Omental fat pad (tissue), 4 donors: ENCODE results near the gene CLTC. TPM values are rescaled to one million over a fixed set of nuclear protein-coding genes. Genes with fewer than 3 reads are reported as not detected.

Source experiments
- ATAC-seq: fragments of 150-250 bp; one replicate; pipeline ENCODE4 v1.9.1; 2016; ENCODE audit warnings: mild to moderate bottlenecking, moderate library complexity; ENCODE audit not compliant: low FRiP score
- DNase-seq: peaks from one replicate; pipeline ENCODE4 v3.0.0-alpha.2; 2019; ENCODE audit warnings: low spot score
- total RNA-seq, 4 donors: library from RNA; depleted of rRNA; stranded (reverse); fragments of >200 nt; gene quantifications; one replicate each; pipeline ENCODE4 v1.1.0, GENCODE V29; 2016
- TF ChIP-seq, protein P1 (sequence below), 3 donors: fragments of 450-650 bp; IDR thresholded peaks; one replicate each; pipeline ENCODE4 v1.5.1; 2016 to 2017; ENCODE audit warnings: antibody characterized with exemption in 3 of 3, mild to moderate bottlenecking in 3 of 3, moderate library complexity in 2 of 3

Gene CLTC
- total RNA-seq, 4 donors from 2014 or later: 217 to 241 (median 230) TPM

DNA sequence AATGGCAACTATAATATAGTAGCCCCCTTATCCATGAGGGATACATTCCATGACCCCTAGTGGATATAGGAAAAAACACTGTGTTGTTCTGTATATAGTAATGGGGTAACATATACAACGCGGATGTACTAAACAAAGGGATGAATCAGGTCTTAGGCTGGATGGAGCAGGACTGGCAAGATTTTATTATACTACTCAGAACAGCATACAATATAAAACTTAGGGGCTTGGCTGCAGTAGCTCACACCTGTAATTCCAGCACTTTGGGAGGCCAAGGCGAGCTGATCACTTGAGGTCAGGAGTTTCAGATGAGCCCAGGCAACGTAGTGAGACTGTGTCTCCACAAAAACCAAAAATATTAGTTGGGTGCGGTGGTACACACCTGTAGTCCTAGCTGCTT, 114.5 kb downstream of the CLTC start:
- DNase-seq: no peak
- TF ChIP-seq, protein P1, sequence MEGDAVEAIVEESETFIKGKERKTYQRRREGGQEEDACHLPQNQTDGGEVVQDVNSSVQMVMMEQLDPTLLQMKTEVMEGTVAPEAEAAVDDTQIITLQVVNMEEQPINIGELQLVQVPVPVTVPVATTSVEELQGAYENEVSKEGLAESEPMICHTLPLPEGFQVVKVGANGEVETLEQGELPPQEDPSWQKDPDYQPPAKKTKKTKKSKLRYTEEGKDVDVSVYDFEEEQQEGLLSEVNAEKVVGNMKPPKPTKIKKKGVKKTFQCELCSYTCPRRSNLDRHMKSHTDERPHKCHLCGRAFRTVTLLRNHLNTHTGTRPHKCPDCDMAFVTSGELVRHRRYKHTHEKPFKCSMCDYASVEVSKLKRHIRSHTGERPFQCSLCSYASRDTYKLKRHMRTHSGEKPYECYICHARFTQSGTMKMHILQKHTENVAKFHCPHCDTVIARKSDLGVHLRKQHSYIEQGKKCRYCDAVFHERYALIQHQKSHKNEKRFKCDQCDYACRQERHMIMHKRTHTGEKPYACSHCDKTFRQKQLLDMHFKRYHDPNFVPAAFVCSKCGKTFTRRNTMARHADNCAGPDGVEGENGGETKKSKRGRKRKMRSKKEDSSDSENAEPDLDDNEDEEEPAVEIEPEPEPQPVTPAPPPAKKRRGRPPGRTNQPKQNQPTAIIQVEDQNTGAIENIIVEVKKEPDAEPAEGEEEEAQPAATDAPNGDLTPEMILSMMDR (IDR thresholded peaks at IDR 0.05): no peak
- no peak for ATAC-seq

DNA sequence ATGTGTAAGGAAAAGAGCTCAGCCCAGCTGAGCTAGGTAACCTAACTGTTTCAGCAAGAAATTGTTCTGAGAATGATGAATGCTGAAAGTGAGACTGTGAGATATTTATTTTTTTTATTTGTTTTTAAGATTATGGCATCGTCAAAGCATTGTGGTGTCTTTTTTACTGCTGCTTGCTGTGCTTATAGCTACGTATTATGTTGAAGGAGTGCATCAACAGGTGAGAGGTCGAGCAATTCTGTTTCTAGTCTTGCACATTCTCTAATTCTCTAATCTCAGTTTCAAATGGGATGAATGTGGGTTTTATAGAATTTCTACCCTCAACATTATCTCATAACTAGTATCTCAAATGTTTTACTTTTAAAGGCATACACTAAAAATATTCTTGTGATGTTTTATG, 117.6 kb downstream of the CLTC start:
- ATAC-seq: no peak
- DNase-seq: no peak
- TF ChIP-seq, protein P1 (IDR thresholded peaks at IDR 0.05): no peak

DNA sequence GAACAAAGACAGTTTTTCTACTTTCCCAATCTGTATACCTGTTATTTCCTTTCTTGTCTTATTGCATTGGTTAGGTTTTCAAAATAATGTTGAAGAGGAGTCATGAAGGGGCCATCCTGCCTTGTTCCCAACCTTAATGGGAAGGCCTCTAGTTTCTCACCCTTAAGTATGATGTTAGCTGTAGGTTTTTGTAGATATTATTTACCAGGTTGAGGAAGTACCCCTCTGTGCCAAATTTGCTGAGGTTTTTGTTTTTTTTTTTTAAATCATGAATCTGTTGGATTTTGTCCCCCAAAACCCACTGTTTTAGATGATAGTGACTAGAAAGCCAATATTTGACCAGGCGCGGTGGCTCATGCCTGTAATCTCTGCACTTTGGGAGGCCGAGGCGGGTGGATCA, 124.1 kb downstream of the CLTC start:
- ATAC-seq (no peak), DNase-seq (no peak)
- TF ChIP-seq, protein P1 (IDR thresholded peaks at IDR 0.05): no peak

DNA sequence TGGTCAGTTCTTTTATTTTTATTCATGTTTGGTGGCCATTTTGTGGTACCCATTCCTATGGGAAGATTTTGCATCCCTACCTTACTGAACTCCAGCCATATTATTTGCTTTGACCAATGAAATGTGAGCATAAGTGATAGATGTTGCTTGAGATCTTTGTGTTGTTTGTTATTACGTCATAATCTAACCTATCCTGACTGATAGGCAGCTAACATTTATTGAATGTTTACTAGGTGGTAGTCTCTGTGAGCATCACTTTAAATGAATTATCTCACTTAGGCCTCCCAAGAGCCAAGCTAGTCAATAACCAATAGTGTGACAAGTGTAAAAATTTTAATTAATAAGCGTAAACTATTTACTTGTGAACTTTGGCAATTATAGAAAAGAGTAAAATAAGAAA, 125.3 kb downstream of the CLTC start:
- DNase-seq: no peak
- TF ChIP-seq, protein P1 (IDR thresholded peaks at IDR 0.05): no peak
- no peak for ATAC-seq

Other genes with a start within 250 kb of the CLTC start
- 10 to 100 TPM; 21.6 to 51.7 (median 32.6) TPM for gene DHX40, start 54.3 kb upstream of the CLTC start, total RNA-seq
- gene PTRH2, start 87.5 kb downstream of the CLTC start, total RNA-seq: 10 to 100 TPM; 28.1 to 80.0 (median 30.6) TPM
- 100 to 1,000 TPM; 169 to 476 (median 278) TPM for gene VMP1, start 87.8 kb downstream of the CLTC start, total RNA-seq